PC-9 (cell line): ENCODE results near the gene SHC3.

Experiments
- EZH2 ChIP-seq: fragments of 200-600 bp; sonication (generic); IDR thresholded peaks from 2 replicates; pipeline ENCODE4 v1.8.0; 2017; ENCODE audit warnings: antibody characterized with exemption, low read depth
- TF ChIP-seq, protein P1 (sequence below): fragments of 200-600 bp; sonication (generic); conservative IDR thresholded peaks from 2 replicates; pipeline ENCODE4 v1.6.1; 2017; ENCODE audit warnings: mixed run types, antibody characterized with exemption, mild to moderate bottlenecking, moderate library complexity

DNA sequence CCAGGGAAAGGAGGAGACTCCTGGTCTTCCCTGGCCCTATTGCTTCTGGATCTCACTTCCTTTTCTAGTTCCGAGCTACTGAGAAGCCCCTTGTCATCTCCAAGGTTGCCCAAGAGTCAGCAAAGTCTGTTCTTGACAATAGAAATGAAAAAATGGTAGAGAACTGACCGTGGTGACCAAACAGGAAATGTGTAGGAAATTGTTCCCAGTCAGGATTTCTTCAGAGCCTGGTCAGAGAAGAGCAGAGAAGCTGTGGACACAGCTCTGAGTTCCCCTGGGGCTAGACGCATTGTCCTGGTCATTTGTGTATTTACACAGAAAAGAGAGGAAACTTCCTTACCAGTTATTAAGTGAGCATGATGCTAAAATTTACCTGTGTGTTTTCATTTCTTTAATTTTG is 151.7 kb downstream of the SHC3 start:
- TF ChIP-seq, protein P1, sequence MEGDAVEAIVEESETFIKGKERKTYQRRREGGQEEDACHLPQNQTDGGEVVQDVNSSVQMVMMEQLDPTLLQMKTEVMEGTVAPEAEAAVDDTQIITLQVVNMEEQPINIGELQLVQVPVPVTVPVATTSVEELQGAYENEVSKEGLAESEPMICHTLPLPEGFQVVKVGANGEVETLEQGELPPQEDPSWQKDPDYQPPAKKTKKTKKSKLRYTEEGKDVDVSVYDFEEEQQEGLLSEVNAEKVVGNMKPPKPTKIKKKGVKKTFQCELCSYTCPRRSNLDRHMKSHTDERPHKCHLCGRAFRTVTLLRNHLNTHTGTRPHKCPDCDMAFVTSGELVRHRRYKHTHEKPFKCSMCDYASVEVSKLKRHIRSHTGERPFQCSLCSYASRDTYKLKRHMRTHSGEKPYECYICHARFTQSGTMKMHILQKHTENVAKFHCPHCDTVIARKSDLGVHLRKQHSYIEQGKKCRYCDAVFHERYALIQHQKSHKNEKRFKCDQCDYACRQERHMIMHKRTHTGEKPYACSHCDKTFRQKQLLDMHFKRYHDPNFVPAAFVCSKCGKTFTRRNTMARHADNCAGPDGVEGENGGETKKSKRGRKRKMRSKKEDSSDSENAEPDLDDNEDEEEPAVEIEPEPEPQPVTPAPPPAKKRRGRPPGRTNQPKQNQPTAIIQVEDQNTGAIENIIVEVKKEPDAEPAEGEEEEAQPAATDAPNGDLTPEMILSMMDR: no peak
- TF ChIP-seq EZH2: no peak
